Activated CD8-positive, alpha-beta memory T cell treated with anti-CD3 and anti-CD28 coated beads, Interleukin-2, amount 50 U/mL, for 24 hours (primary cell): ENCODE data around the gene NR2C1.

ENCODE experiments used
- DNase-seq: peaks from one replicate; pipeline ENCODE4 v3.0.0-alpha.2; 2020; ENCODE audit errors: extremely low read depth

NR2C1 gene

DNA sequence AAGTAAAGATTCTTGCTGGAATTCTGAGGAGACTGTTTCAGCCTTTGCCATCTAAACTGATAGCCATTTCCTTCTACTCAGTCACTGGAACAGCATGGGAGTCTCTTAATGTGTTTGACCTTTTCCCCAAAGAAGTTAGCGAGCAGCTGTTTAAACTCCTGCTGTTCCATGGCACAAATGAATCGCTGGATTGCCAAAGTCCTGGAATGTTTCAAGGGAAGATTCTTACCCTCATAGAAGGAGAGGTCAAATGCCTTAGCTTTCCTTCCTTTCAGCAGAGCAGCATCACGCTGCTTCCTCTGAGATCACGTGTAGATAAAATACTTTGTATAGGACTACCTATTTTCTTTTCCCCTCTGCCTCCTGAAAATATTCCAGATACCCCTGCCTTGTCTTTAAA is 10.5 kb upstream of the NR2C1 start:
- no peak for DNase-seq

DNA sequence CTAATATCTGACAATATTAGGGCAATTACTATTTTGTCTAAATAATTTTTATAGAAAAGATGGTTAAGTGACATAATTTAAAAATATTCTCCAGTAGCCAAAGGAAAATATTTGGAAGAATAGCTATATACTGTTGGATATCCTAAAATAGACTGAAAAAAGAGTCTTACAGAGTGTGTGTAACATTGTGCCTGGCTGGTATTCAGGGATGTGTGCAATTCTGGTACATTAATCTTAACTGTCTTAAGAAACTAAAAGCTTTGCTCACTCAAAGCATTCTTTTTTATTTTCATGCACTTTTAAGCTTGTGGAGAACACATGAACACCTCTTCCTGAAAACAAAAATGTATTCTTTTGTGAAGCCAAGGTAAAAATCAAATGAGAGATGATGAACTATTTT is 10.1 kb upstream of the NR2C1 start:
- DNase-seq: no peak

DNA sequence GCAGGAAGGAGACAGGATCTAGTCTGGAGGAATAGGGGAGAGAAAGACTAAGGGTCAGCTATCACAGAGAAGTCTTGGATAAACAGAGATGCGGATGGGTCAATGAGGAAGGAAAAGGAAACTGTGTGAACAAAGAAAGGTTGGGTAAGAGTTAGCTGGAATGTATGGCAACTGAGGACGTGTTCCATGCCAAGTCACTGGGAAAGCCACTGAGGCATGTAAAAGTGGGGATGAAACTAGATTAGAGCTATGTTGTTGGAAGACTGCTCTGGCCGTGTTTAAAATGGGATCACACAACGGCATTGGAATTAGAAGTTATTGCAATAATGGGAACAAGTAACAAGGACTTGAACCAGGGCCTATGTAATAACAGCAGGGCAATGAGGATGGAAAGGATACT is 3.9 kb upstream of the NR2C1 start:
- no peak for DNase-seq

DNA sequence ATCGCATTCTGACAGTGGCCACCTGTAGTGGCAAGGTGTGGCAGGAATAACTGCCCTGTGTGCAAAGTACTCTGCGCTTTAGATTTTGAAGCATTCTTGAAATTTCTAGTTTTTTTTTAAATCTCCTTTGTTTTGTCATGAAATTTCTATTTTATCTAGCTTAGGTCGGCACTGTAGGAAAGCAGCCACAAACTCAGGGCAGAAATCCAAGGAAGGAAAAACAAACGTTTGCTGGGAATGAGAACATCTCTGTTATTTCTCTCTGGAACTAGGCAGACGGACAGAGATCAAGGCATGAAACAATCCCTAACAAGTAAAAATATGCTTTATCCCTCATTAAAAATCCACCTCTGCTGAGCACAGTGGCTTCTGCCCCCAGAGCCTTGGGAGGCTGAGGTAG is 1.3 kb upstream of the NR2C1 start:
- no peak for DNase-seq

DNA sequence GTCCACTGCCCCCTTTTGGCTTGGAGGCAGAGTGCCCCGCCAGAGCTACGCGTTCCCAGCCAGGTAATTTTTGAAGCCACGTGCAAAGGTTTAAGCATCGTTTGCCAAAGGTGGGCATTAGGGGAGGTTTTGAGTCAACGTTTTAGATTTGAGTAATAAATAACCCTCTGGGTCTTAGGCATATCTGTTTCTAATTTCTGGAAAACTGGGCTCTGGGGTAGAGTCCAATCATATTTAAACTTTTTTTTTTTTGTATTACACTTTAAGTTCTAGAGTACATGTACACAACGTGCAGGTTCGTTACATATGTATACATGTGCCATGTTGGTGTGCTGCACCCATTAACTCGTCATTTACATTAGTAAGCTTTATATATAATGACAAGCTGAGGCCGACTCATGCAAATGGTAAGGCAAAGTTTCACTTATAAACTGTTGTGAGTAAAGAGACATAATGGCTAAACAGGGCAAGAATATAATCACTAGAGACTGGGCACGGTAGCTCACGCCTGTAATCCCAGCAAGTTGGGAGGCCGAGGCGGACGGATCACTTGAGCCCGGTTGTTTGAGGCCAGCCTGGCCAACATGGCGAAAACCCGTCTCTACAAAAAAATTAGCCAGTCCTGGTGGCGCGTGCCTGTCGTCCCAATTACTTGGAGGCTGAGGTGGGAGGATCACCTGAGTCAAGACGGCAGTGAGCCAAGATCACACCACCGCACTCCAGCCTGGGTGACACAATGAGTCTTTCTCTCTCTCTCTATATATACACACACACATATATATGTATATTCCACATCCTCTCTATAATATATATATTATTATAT is 491 bp upstream of the NR2C1 start:
- DNase-seq: no peak

DNA sequence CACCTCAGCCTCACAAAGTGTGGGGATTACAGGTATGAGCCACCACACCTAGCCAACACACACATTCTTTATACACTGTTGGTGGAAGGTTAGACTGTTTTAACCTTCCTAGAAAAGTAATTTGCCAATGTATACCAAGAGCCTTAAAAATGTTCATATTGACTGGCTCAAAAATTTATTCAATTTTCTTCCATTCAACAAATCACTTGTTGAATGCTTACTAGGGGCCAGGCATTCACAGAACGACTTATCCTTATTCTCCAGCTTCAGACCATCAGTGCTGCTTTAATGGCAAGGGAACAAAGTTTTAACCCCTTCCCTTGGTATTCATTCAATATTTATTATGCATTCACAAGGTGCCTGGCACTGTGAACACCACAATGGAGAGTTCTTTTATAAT is 3.0 kb downstream of the NR2C1 start:
- DNase-seq: no peak

DNA sequence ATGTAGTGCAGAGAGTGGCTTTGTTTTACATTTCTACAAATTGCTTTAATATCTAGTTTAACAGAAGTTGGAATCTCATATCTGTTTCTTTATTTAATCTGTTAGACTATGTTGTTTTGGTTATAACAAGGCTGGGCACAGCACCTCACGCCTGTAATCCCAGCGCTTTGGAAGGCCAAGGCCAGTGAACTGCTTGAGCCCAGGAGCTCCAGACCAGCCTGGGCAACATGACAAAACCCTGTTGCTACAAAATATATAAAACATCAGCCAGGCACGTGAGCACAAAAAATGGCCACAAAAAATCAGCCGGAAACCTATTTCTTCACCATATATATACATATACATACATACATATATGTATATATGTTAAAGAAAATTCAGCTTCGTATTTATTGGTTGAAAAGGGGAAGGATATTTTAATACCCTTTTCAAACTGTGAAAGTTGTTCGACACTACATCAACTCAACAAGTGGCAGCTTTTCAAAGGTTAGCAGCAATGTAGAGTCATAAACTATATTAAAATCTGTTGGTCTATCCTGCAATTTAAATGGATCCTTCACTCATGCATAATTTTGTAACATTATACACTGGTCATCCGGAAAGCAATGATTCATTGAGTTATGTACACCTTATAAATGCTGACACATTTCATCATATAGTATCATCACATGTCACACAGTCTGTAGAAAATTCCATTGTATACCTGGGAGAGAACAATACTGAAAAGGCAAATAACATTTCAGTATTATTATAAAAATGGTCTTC is 7.1 kb downstream of the NR2C1 start:
- no peak for DNase-seq

DNA sequence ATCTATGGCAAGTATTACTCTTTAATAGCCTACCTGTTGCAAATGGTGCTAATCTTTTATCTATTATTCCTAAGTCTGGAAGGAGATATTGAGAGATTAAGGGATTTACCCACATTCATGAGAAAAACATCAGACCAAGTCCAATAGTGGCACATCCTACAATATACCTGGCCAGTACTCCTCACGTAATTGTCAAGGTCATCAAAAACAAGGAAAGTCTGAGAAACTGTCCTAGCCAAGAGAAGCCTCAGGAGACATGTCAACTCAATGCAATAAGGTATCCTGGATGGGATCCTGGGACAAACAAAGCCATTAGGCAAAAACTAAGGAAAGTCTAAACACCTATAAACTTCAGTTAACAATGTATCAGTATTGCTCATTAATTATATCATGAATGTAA is 12.5 kb downstream of the NR2C1 start:
- DNase-seq: no peak

DNA sequence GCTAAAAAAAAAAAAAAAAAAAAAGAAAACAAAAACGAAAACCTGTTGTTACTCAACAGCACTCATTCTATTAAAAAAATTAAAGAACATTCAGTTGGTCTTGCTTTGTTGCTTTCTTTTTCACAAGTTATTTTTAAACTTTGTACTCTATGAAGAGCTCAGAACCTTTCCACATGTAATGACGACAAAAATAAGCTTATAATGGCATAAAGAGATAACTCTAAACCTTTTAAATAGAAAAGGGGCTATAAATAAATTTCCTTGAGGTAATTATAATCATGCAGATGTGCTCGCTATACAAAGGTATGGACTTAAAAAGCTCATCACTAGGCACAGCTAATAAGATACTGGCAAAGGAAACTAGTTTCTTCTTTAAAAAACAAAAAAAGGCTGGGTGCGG is 13.4 kb downstream of the NR2C1 start:
- DNase-seq: no peak

DNA sequence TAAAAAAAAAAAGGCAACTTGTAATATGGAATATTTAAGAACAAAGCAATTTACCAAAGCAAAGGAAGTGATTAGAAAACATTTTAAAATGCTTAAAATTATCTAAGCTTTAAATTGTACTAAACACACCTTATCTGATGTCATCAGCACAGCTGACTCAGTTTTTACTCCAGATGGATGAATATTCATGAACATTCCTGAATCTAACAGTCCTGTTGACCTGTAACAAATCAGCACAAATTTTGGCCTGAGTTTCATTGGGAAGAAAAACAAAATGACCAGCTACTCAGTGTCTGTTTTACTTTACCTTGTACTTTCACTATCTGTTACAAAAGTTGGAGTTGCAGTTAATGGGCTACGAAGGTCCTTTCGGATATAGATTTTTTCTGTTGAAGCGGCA is 16.0 kb downstream of the NR2C1 start:
- DNase-seq: no peak

DNA sequence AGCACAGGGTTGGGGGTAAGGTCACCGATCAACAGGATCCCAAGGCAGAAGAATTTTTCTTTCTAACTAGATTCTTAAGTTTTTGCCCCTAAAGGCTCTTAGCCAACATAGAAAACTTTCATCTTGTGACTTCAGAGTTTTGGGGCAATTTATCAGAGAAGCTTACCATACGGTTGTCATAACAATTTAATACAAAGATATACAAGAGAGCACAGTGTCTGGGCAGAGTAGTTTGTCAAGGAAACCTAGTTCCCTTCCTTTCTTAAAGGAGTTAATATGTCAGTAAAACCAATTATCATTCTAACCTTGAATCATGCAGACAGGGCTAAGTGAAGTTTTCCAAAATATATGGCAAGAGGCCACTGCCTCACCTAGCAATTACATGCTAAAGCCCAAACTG is 18.4 kb downstream of the NR2C1 start:
- no peak for DNase-seq

DNA sequence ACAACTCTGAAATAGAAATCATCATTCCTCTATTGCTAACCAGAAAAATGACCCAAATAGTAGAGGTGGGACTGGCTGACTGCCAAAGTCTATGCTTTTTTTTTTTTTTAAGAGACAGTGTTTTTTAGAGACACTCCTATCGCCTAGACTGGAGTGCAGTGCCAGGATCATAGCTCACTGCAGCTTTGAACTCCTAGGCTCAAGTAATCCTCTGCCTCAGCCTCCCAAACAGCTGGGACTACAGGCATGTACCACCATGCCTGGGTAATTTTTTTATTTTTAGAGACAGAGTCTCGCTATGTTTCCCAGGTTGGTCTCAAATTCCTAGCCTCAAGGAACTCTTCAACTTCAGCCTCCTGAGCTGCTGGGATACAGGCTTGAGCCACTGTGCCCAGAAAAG is 19.2 kb downstream of the NR2C1 start:
- no peak for DNase-seq

DNA sequence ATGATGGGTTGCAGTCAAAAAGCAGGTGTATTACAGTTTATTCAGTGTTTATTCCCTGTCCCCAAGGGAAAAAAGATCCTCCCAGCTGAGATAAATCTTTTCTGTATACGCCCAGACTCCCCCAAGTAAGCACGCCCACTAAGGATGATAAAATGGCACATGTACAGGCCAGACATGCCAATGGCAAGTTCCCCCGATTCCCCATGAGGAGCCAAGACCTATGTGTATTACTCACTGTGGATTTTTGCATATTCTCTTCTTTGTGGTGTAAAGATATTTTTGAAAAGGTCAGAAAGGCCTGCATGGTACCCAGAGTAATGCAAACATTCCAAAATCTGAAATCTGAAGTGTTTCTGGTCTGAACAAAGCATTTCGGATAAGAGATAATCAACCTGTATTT is 22.2 kb downstream of the NR2C1 start:
- no peak for DNase-seq

DNA sequence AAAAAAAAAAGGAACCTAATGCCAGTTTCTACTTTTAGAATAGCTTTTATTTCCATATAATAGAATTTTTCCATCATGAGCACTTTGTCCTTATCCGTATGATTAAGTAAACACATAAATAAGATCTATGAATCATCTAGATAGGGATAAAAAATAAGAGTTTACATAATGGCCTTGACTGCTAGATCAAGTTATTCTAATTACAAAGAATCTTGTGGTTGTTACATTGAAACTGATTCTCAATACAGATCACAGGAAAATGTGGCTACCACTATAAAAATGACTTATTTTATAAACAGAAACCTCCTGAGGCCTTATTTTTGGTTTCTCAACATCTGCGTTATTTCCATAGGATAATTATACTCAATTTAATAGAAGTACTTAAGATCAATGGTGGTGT is 35.5 kb downstream of the NR2C1 start:
- no peak for DNase-seq

DNA sequence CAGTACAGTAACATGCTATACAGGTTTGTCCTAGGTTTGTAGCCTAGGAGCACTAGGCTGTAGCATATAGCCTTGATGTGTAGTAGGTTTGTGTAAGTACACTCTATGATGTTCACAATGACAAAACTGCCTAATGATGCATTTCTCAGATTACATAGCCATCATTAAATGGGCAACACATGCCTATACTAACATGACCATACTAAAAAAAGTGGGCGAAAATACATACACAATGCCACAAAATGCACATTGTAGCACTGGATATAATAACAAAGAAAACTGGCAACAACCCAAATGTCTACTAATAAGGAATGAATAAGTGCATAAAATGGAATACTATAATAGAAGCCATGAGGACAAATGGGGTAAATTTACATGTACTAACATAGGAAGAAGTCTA is 38.7 kb downstream of the NR2C1 start:
- no peak for DNase-seq

DNA sequence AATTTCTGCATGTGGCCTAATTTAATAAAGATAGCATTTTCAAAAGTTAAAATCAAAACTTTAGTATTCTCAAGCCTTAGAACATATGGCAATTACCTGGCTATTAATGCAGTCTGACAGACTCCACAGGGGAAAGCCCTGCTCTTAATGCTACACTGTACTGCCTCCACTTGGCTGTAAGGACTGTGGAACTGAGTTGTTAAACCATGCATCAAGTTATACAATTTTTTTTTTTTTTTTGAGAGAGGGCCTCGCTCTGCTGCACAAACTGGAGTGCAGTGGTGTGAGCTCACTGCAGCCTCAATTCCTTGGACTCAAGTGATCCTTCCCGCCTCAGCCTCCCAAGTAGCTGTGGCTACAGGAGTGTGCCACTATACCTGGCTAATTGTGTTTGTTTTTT is 50.9 kb downstream of the NR2C1 start:
- DNase-seq: no peak

DNA sequence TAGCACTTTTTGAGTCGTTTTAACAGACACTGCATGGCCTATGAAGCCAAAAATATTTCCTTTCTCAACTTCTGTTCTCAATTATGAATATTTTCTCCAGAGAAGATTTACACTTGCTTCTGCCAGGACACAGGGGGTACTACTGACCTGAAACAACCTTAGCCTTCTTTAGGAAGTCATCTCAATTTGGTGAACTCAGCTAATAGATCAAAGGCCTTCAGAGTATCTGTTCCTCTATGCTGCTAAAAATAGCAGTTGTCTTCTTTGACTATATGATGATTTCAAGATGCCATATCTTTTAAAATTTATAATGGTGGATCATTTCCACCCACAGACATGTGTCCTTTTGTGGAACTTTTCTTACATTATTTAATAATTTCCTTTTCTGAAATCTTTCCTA is 55.9 kb downstream of the NR2C1 start:
- no peak for DNase-seq

DNA sequence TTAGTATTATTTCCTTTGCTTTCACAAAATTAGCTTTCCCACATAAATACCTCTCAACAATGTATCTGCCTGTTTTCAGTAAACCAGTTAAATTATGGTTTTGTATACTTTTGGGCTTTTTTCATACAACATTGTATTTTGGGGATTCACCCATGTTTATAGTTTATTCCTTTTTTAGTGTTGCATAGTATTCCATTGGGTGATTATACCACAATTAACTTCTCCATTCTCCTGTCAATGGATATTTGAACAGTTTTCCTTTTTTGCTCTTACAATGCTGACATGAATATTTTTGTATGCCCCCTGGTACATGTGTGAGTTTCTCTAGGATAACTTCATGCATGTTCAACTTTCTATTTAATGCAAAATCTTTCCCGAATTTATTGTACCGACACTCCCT is 57.3 kb downstream of the NR2C1 start:
- DNase-seq: no peak

DNA sequence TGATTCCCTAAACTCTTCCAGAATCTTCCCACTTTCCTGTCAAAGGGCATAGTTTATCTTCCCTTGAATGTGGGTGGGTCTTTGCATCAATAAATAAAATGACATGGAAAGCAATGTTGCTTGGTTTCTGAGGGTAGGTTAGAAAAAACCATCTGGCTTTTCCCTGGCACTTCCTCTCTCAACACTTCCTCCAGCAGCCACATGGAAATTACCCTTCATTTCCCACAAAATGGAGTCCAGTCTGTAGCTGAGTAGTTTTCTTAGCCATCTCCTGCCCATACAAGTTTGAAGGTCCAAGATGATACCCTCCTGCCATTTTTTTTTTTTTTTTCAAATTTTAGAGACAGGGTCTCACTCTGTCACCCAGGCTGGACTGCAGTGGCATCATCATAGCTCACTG is 58.9 kb downstream of the NR2C1 start:
- no peak for DNase-seq

DNA sequence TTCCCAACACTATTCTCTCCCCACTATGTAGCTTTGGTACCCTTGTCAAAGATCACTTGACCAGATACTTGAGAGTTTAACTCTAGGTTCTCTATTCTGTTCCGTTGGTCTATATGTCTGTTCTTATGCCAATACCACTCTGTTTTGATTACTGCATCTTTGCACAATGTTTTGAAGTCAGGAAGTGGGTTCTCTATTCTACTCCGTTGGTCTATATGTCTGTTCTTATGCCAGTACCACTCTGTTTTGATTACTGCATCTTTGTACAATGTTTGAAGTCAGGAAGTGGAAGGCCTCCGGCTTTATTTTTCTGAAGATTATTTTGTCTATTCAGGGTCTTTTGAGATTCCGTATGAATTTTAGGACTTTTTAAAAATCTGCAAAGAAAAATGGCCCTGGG is 67.2 kb downstream of the NR2C1 start:
- no peak for DNase-seq

DNA sequence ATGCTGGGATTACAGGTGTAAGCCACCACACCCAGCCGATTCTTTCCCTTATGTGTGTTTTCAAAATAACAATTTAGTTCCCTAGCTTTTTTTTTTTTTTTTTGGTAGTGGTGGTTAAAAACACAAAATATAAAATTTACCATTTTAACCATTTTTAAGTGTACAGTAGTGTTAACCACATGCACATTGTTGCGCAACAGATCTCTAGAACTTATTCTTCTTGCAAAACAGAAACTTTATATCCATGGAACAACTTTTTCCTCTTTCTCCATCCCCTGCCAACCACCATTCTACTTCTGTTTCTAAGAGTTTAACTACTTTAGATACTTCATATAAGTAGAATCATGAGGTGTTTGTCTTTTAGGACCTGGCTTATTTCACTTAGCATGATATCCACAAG is 68.8 kb downstream of the NR2C1 start:
- no peak for DNase-seq

DNA sequence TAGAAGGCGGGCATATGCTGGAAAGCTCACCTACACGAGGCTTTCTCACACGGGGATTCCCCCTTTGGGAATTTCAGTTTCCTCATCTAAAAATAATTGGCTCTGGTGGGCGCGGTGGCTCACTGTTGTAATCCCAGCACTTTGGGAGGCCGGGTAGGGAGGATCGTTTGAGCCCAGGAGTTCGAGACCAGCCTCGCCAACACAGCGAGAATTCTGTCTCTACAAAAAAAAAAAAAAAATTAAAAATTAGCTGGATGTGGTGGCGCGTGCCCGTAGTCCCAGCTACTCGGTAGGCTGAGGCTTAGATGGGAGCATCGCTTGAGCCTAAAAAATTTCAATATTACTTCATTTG is 69.5 kb downstream of the NR2C1 start:
- no peak for DNase-seq

DNA sequence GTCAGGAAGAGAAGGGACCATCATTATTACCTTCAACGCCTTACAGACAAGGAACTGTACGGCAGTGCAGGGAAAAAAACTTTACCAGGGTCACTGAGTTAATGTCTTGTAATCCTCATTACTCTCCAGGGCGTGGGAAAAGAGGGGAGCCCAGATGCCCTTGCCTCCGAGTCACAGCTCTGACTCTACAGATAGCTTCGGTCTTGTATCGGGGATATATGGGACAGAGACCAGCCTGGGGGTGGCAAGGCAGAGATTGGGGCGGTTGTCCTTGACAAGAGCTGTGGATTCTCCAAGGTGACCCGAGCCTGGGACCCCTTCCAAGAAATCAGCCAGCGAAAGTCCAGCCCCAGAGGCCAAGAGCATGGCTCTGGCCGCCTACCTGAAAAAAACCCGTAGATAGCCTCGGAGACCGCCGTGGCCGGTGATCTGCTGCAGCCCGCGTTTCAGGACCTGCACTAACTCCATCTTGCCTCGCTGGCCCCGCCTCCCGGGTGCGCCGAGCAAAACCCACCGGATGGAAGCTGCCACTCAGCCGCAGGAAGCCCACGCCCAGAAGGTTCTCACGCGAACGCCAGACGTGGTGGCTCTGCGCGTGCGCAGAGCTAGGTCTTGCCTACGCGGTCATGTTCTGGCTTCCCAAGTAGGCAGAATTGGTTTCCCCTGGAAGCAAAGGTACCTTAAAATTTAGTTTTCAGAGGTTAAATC is 70.1 kb downstream of the NR2C1 start, which contains the start of gene NDUFA12:
Gene NDUFA12 (minus strand): TSS at position 485 of the 708 bp plus-strand sequence. CDS start 17 bp downstream, at position 468.
- DNase-seq: peak; percentile 84
